H9 (cell line): ENCODE measurements around the gene FSD1. TPM values are rescaled to one million over a fixed set of nuclear protein-coding genes. Genes with fewer than 3 reads are reported as not detected.

ENCODE experiments used
- DNase-seq: peaks from one replicate; pipeline ENCODE4 v3.0.0-alpha.2; 2017
- H2AFZ ChIP-seq: one replicate; pipeline ENCODE4 v1.6.1; 2013; ENCODE audit warnings: mild to moderate bottlenecking, low read length, control low read depth, moderate library complexity
- H2AK5ac ChIP-seq: 2 replicates; pipeline ENCODE4 v1.6.1; 2013; ENCODE audit warnings: low read length, control low read depth, mixed read lengths; ENCODE audit not compliant: insufficient read length
- H2BK120ac ChIP-seq: one replicate; pipeline ENCODE4 v1.6.1; 2013; ENCODE audit warnings: low read depth, mild to moderate bottlenecking, low read length, control low read depth, inconsistent platforms; ENCODE audit not compliant: poor library complexity, severe bottlenecking
- H2BK12ac ChIP-seq: 2 replicates; pipeline ENCODE4 v1.6.1; 2013; ENCODE audit warnings: low read length, control low read depth, mixed read lengths, low read depth; ENCODE audit not compliant: insufficient read length
- H2BK15ac ChIP-seq: 2 replicates; pipeline ENCODE4 v1.6.1; 2013; ENCODE audit warnings: low read depth, low read length, control low read depth
- H2BK20ac ChIP-seq: one replicate; pipeline ENCODE4 v1.6.1; 2013; ENCODE audit warnings: low read depth, mild to moderate bottlenecking, low read length, control low read depth, inconsistent platforms; ENCODE audit not compliant: poor library complexity, severe bottlenecking
- H2BK5ac ChIP-seq: 2 replicates; pipeline ENCODE4 v1.6.1; 2013; ENCODE audit warnings: low read length, control low read depth, mixed read lengths; ENCODE audit not compliant: insufficient read length
- H3K14ac ChIP-seq: 2 replicates; pipeline ENCODE4 v1.6.1; 2013; ENCODE audit warnings: low read length, control low read depth; ENCODE audit not compliant: insufficient read depth
- H3K18ac ChIP-seq: 2 replicates; pipeline ENCODE4 v1.6.1; 2013; ENCODE audit warnings: low read depth, mild to moderate bottlenecking, mixed read lengths, low read length, control low read depth; ENCODE audit not compliant: insufficient read length
- H3K23ac ChIP-seq: 2 replicates; pipeline ENCODE4 v1.6.1; 2013; ENCODE audit warnings: low read length, control low read depth, mixed read lengths, low read depth; ENCODE audit not compliant: insufficient read length
- H3K23me2 ChIP-seq: 2 replicates; pipeline ENCODE4 v1.6.1; 2013; ENCODE audit warnings: low read depth, mild to moderate bottlenecking, mixed read lengths, low read length, control low read depth; ENCODE audit not compliant: insufficient read length, poor library complexity, severe bottlenecking
- H3K27ac ChIP-seq: 2 replicates; pipeline ENCODE4 v1.5.1; 2013; ENCODE audit warnings: low read length, control low read depth, mixed read lengths, low read depth; ENCODE audit not compliant: insufficient read length
- H3K27me3 ChIP-seq: 2 replicates; pipeline ENCODE4 v1.6.1; 2013; ENCODE audit warnings: low read length, control low read depth, inconsistent platforms; ENCODE audit not compliant: insufficient read depth
- H3K4ac ChIP-seq: 2 replicates; pipeline ENCODE4 v1.6.1; 2013; ENCODE audit warnings: low read depth, mild to moderate bottlenecking, control low read depth, inconsistent platforms, low read length, moderate library complexity
- H3K4me1 ChIP-seq: 2 replicates; pipeline ENCODE4 v1.6.1; 2013; ENCODE audit warnings: low read length, control low read depth, inconsistent platforms; ENCODE audit not compliant: insufficient read depth
- H3K4me2 ChIP-seq: 2 replicates; pipeline ENCODE4 v1.6.1; 2013; ENCODE audit warnings: low read length, control low read depth, mixed read lengths; ENCODE audit not compliant: insufficient read length, insufficient read depth
- H3K56ac ChIP-seq: 2 replicates; pipeline ENCODE4 v1.6.1; 2013; ENCODE audit warnings: low read depth, mild to moderate bottlenecking, mixed read lengths, low read length, control low read depth; ENCODE audit not compliant: insufficient read length
- H3K79me1 ChIP-seq: 2 replicates; pipeline ENCODE4 v1.6.1; 2013; ENCODE audit warnings: low read depth, mild to moderate bottlenecking, moderate library complexity, low read length, control low read depth, inconsistent platforms; ENCODE audit not compliant: insufficient read depth, poor library complexity, severe bottlenecking
- H3K79me2 ChIP-seq: 2 replicates; pipeline ENCODE4 v1.6.1; 2013; ENCODE audit warnings: low read length, control low read depth, inconsistent platforms; ENCODE audit not compliant: insufficient read depth
- H3K9ac ChIP-seq: 2 replicates; pipeline ENCODE4 v1.6.1; 2013; ENCODE audit warnings: low read length, control low read depth, mixed read lengths; ENCODE audit not compliant: insufficient read length; ENCODE audit errors: extremely low read depth
- H3K9me3 ChIP-seq: one replicate; pipeline ENCODE4 v1.6.1; 2013; ENCODE audit warnings: low read depth, low read length, inconsistent platforms; ENCODE audit not compliant: control insufficient read depth
- H3T11ph ChIP-seq: one replicate; pipeline ENCODE4 v1.6.1; 2013; ENCODE audit warnings: mild to moderate bottlenecking, low read length, control low read depth, inconsistent platforms
- H4K20me1 ChIP-seq: one replicate; pipeline ENCODE4 v1.6.1; 2013; ENCODE audit not compliant: control insufficient read depth, insufficient read length, insufficient read depth
- H4K5ac ChIP-seq: 2 replicates; pipeline ENCODE4 v1.6.1; 2013; ENCODE audit warnings: low read depth, mild to moderate bottlenecking, mixed read lengths, low read length, control low read depth; ENCODE audit not compliant: insufficient read length
- H4K8ac ChIP-seq: replicated peaks from 2 replicates; pipeline ENCODE4 v1.6.1; 2013; ENCODE audit warnings: low read length, control low read depth, mixed read lengths, low read depth; ENCODE audit not compliant: insufficient read length
- H4K91ac ChIP-seq: 2 replicates; pipeline ENCODE4 v1.6.1; 2013; ENCODE audit warnings: low read depth, mild to moderate bottlenecking, moderate library complexity, mixed read lengths, low read length, control low read depth; ENCODE audit not compliant: insufficient read length
- H3K27ac Mint-ChIP-seq, 3 experiments: 2 replicates in 2 of 3; 3 replicates in 1 of 3; pipeline ENCODE4 v1.8.0; 2020 to 2021; ENCODE audit warnings: mixed read lengths in 3 of 3, mild to moderate bottlenecking in 1 of 3, moderate library complexity in 1 of 3
- H3K27me3 Mint-ChIP-seq: 2 replicates; pipeline ENCODE4 v1.8.0; 2021; ENCODE audit warnings: low read depth, mild to moderate bottlenecking, moderate library complexity, mixed read lengths
- H3K36me3 Mint-ChIP-seq, 3 experiments: 2 replicates in 2 of 3; 3 replicates in 1 of 3; pipeline ENCODE4 v1.8.0; 2020 to 2021; ENCODE audit warnings: low read depth in 3 of 3, mixed read lengths in 3 of 3; ENCODE audit not compliant: insufficient read depth in 1 of 3
- H3K4me1 Mint-ChIP-seq, 2 experiments: 2 replicates each; pipeline ENCODE4 v1.8.0; 2020; ENCODE audit warnings: mixed read lengths in 2 of 2
- H3K4me3 Mint-ChIP-seq, 2 experiments: 2 replicates in 1 of 2; 3 replicates in 1 of 2; pipeline ENCODE4 v1.8.0; 2020 to 2021; ENCODE audit warnings: mild to moderate bottlenecking in 2 of 2, mixed read lengths in 2 of 2, moderate library complexity in 1 of 2
- H3K9me3 Mint-ChIP-seq, 2 experiments: 2 replicates in 1 of 2; 3 replicates in 1 of 2; pipeline ENCODE4 v1.8.0; 2020; ENCODE audit warnings: mild to moderate bottlenecking in 2 of 2, mixed read lengths in 2 of 2, moderate library complexity in 1 of 2
- CTCF ChIP-seq: fragments of 200-600 bp; sonication (generic); conservative IDR thresholded peaks from 3 replicates; pipeline ENCODE4 v1.8.0; 2021; ENCODE audit warnings: antibody characterized with exemption, mild to moderate bottlenecking
- WGBS: extraction: QIAGEN DNeasy Blood & Tissue Kit; methylation state at CpG from one replicate; pipeline ENCODE4 v1.1.7; 2013; ENCODE audit warnings: missing lambda C conversion rate, low lambda C conversion rate, mixed read lengths; ENCODE audit not compliant: insufficient read length; ENCODE audit errors: extremely low coverage; 5-methylcytosine and 5-hydroxymethylcytosine counted together
- total RNA-seq: library from RNA; stranded (reverse); gene quantifications from 2 replicates; pipeline ENCODE4 v1.2.1, GENCODE V29; 2021

FSD1 gene
- total RNA-seq, 1 experiment from 2014 or later, result 53.6 TPM

GRCh38 chr19:4292515-4292914 lies 11.9 kb upstream of the FSD1 start:
- H4K5ac ChIP-seq, result no peak overlapping the region
- no peaks in the 10 kb centered on the region for H3K36me3 Mint-ChIP-seq
- no peak overlapping the region for H3K4me3 Mint-ChIP-seq
- H3K9me3 Mint-ChIP-seq, result no peaks in the 10 kb centered on the region; a peak in 1 of 5 replicates
- no peak overlapping the region for H3K4me2 ChIP-seq
- H3K4ac ChIP-seq, result no peak overlapping the region
- H2BK12ac ChIP-seq, result no peak overlapping the region
- peaks cover 5 to 17% of the 10 kb centered on the region in 2 experiments for H3K4me1 Mint-ChIP-seq
- DNase-seq, result no peak
- H3K9ac ChIP-seq, result no peak overlapping the region
- no peak overlapping the region for H4K8ac ChIP-seq
- no peaks in the 10 kb centered on the region for H3K79me2 ChIP-seq
- H3K4me1 ChIP-seq, result no peaks in the 10 kb centered on the region
- no peak overlapping the region for H2BK20ac ChIP-seq
- peaks cover 15% of the 10 kb centered on the region for H3K27me3 Mint-ChIP-seq
- no peaks in the 10 kb centered on the region for H3K27me3 ChIP-seq
- no CpG with 5 or more reads among the region's 15 CpGs for WGBS
- H3K9me3 ChIP-seq, result no peaks in the 10 kb centered on the region
- H2BK120ac ChIP-seq, result no peak overlapping the region
- no peak overlapping the region for H3K56ac ChIP-seq
- H2AFZ ChIP-seq, result no peak overlapping the region
- no peak overlapping the region for H3K23ac ChIP-seq
- no peak overlapping the region for H3K27ac ChIP-seq
- no peak overlapping the region for H3K27ac Mint-ChIP-seq
- H4K20me1 ChIP-seq, result no peaks in the 10 kb centered on the region
- no peak overlapping the region for H3T11ph ChIP-seq
- H3K14ac ChIP-seq, result no peak overlapping the region
- no peak overlapping the region for H4K91ac ChIP-seq
- no peak overlapping the region for H2BK15ac ChIP-seq
- no peaks in the 10 kb centered on the region for H3K79me1 ChIP-seq
- no peak overlapping the region for H2AK5ac ChIP-seq
- no peak overlapping the region for H2BK5ac ChIP-seq
- no peak overlapping the region for H3K18ac ChIP-seq
- no peaks in the 10 kb centered on the region for H3K23me2 ChIP-seq
- TF ChIP-seq CTCF, result no peak
